Stimulated activated CD4-positive, alpha-beta T cell treated with anti-CD3 and anti-CD28 coated beads, Interleukin-1b, Interleukin-23, amount 100 ng/mL, for 48 hours (primary cell): ENCODE data around the gene S100A8.
"Not testable (repeated sequence)": the region's sequence is repeated elsewhere in the genome, so short reads cannot be mapped to it uniquely, and the experiment has no call there.

ENCODE experiments used
- DNase-seq: peaks from one replicate; pipeline ENCODE4 v3.0.0-alpha.2; 2020

Gene S100A8

GRCh38 chr1:153390938-153391710, at the start of gene S100A8:
Gene S100A8, minus strand, starts transcription at chr1:153391073. Its CDS starts 538 bp downstream, at chr1:153390535.
- DNase-seq: no peak

DNA sequence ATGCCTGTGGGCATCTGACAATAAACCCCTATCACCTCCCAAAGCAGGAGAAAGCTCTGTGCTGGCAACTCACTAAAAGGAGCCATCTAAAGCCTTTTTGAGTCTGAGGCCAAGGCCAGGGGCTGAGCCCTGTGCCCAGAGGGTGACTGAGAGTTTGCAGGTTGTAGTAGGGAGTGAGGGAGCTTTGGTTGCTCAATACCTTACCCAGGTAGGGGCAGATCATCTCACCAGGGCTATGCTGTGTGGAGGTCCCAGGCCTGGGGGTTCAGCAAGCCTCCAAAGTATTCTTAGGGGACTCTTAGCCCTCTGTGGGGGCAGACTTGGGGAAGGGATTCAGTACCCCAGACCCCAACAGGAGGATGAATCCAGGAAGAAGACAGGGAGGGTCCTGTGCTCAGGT, 48.4 kb upstream of the S100A8 start:
- DNase-seq: no peak

DNA sequence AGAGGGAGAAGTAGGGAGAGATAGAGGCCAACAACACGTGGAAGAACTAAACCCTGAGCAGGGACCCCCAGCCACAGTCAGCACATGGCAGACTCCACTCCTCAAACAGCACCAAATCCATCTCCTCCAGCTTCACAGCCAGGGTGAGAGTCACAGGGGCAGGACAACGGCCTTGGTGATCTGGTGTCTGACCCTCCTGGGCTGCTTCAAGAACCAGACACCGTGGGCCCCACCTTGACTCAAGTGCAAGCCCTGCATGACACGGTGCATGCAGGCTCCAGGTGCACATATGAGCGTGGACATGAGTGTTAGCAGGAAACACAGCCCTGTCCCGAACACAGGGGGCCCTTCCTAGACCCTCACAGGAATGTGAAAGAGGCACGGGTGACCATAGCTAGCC, 47.7 kb upstream of the S100A8 start:
- no peak for DNase-seq

DNA sequence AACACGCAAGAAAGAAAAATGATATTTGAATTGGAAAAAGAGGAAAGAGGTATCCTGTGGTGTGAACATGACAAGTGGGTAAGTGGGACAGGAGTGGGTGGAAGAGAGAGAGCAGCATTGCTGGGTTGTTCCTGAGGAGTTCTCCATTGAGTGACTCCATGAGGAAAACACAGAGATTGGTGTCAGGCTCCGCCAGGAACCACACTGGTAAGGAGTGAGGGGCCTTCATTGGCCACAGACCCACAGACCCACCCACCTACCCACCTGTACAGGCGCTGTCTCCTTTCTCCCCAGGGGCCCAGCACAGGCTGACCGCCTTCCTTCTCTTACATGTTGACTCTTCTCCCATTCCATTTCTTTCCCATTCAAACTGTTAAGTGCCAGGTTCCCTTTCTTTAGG, 46.4 kb upstream of the S100A8 start:
- no peak for DNase-seq

DNA sequence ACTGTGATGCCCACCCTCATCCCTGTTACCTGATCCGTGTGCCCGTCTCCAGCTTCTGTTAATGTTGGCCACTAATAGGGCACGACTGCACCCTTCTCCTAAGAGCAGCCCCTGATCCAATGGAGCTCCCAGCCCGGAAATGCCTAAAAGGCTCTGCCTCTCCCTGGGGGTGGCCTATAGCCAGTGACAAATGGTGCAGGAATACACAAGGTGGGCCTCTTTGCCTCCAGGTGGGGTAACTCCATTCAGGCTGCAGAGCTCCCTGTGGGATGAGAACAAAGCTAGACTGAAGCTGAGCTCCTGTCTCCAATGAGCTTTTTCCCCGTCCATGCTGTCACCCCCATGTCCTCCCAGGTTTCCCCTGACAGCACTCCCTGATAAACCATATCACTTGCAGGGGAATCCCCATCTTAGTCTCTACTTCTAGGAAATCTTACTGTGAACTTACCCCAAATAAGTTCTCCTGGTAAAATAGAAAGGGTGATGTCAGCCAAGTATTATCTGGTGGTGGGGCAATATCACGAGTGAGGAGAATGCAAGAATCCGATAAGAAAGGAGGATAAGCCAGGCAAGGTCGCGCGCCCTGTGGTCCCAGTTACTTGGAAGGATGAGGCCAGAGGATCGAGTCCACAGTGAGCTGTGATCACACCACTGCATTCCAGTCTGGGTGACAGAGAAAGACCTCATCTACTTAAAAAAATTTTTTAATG, 44.0 kb upstream of the S100A8 start:
- DNase-seq: no peak

- no peak for DNase-seq
Measured at GRCh38 chr1:153432874-153433681, 42.2 kb upstream of the S100A8 start.

GRCh38 chr1:153431928-153432327, 41.1 kb upstream of the S100A8 start:
- DNase-seq: no peak

- DNase-seq: no peak
Measured at GRCh38 chr1:153431427-153431826, 40.6 kb upstream of the S100A8 start.

- no peak for DNase-seq
Measured at GRCh38 chr1:153431002-153431401, 40.1 kb upstream of the S100A8 start.

GRCh38 chr1:153430561-153430960, 39.7 kb upstream of the S100A8 start:
- no peak for DNase-seq

- DNase-seq: no peak
Measured at GRCh38 chr1:153430166-153430553, 39.3 kb upstream of the S100A8 start.

- no peak for DNase-seq
Measured at GRCh38 chr1:153429266-153430165, 38.6 kb upstream of the S100A8 start.

GRCh38 chr1:153428791-153429190, 37.9 kb upstream of the S100A8 start:
- DNase-seq: no peak

- no peak for DNase-seq
Measured at GRCh38 chr1:153428073-153428638, 37.3 kb upstream of the S100A8 start.

DNA sequence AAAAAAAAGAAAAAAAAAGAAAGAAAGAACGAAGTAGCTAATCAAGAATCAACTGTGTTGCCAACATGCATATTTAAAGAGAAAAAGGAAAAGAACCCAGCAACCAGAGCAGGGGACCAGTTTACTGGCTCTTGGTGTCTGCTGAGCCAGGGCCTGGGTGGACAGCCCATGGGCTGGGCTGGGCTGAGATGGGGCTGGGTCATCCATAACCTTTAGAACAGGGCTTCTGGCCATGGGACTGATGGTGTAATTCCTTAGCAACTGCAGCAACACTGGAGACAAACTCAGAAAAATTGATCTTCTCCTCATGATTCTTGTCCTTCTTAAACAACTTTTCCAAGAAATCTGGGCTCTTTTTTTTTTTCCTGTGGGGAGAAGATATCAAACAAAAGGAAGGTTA, 35.9 kb upstream of the S100A8 start:
- no peak for DNase-seq

GRCh38 chr1:153422450-153423068, 31.7 kb upstream of the S100A8 start:
- peak; percentile 44 for DNase-seq

DNA sequence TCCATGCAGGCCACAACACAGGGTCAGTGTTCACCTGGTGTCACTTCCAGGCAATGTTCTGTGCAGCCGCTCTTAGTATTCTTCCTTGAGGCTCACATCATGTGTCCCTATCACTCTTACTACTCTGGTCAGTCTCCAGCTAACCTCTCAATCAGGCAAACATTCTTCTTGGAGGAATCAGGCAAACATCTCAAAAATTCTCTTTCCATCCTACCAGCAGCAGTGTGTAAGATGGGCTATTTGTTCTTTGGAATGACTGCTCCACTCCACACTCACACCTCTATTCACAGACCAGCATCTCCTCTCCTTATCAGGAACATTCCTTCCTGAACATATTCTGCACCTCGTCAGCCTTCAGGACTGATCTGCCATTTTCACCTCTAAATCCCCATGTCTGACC, 29.4 kb upstream of the S100A8 start:
- no peak for DNase-seq

- DNase-seq: not testable (repeated sequence)
Measured at GRCh38 chr1:153419436-153419793, 28.5 kb upstream of the S100A8 start.

DNA sequence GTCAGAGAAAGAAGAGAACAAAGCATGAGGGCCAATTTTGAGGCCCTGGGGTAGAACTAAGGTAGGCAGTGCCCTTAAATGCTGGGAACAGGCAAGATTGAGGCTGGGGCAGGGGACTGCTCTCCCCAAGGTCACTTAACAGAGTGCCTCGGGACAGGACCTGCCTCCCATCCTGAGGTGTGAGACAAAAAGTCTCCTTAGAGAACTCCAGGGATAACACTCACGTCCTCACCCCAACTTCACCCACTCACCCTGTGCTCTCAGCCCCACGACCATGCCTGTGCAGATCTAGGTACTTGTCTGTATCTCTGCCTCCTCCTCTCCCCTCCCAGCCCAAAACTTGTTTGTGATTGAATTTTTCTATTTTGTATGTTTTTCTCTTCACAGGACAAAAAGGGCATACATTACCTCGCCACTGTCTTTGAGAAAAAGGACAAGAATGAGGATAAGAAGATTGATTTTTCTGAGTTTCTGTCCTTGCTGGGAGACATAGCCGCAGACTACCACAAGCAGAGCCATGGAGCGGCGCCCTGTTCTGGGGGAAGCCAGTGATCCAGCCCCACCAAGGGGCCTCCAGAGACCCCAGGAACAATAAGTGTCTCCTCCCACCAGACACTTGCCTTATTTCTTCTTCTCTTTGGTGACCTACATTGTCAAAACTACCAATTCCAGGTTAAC, 28.0 kb upstream of the S100A8 start:
- DNase-seq: not testable (repeated sequence)

- no peak for DNase-seq
Measured at GRCh38 chr1:153417136-153417888, 26.4 kb upstream of the S100A8 start.
